ENCODE results near the gene PANK4. TPM values are rescaled to one million over a fixed set of nuclear protein-coding genes. Genes with fewer than 3 reads are reported as not detected.

Gene PANK4
- total and polyA plus RNA-seq, 12 donors = 13.8 to 50.2 (median 28.4) TPM

DNA sequence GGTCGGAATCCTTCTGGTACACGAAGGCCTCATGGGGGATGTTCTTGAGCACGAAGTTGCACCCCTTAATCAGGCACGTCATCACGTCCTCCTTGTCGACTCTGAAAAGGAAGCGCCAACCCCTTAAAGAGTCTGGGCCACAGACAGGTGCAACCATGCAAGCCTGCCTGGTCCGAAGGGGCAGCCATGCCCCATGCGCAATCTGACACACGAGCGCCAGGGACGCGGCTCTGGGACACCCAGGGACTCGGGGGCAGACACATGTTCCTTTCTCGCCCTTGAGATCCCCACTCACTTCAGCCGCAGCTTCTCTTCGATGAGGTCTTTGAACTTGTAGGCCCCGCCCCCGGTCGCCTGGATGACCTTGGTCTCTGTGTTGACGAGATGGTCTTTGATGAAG, 5.6 kb downstream of the PANK4 start:
- Histone ChIP-seq H3K27ac (no peak overlapping the region), H3K36me3 (replicated peaks in 1 of 2) (peaks cover 0 to 58% of the 10 kb centered on the region in 2 donors), H3K9me3 (replicated peaks in 1 of 3) (no peaks in the 10 kb centered on the region), H3K27me3 (no peaks in the 10 kb centered on the region), H3K4me1 (replicated peaks in 1 of 2) (peaks cover 16 to 26% of the 10 kb centered on the region in 2 donors), H3K4me3 (no peak overlapping the region)
- WGBS, 4 donors = 71 to 82% (median 74%) methylated on average over 10 to 21 of the region's 21 CpGs
- TF ChIP-seq, protein P1, sequence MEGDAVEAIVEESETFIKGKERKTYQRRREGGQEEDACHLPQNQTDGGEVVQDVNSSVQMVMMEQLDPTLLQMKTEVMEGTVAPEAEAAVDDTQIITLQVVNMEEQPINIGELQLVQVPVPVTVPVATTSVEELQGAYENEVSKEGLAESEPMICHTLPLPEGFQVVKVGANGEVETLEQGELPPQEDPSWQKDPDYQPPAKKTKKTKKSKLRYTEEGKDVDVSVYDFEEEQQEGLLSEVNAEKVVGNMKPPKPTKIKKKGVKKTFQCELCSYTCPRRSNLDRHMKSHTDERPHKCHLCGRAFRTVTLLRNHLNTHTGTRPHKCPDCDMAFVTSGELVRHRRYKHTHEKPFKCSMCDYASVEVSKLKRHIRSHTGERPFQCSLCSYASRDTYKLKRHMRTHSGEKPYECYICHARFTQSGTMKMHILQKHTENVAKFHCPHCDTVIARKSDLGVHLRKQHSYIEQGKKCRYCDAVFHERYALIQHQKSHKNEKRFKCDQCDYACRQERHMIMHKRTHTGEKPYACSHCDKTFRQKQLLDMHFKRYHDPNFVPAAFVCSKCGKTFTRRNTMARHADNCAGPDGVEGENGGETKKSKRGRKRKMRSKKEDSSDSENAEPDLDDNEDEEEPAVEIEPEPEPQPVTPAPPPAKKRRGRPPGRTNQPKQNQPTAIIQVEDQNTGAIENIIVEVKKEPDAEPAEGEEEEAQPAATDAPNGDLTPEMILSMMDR (IDR thresholded peaks at IDR 0.05) = no peak
- intact Hi-C loops (cut with DNase I) = no loop called here
- no peak for DNase-seq

DNA sequence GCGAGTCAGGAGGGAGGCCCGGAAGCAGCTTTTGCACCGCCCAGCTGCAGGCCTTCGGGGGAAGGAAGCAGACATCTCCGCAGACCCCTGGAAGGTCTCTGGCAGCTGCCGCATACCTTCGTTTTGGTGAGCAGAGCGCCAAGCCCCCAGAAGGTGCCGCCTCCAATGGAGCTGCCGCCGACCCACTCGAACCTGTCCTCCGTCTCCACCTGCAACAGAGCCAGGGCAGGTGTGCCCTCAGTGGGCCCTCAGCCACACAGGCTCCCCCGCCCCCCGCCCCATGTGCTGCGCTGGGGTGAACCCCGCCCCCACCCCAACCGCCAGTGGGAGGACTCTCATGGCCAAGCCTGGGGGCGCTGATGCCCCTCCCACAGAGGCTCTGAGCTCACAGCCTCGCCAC, 6.2 kb downstream of the PANK4 start:
- intact Hi-C loops (cut with DNase I) = no loop called here
- no peak overlapping the region for H3K4me3 ChIP-seq

DNA sequence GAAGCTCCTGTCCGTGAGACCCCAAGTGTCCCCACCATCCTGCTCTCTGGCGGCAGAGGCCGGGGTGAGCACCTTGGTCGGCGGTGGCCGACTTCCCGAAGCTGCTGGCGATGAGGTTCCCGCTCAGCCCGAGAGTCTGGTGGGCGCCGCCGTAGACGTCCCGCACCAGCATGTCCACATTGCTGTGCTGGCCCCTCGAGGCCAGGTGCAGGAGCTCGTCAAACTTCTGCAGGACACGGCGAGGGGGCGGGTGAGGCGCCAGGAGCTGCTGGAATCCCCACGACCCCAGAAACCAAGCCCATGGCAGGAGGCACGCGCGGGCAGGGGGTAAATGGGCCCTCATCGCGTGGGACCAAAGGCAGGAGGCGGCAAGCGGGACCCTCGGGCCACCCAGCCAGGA, 6.7 kb downstream of the PANK4 start:
- intact Hi-C loops (cut with DNase I) = no loop called here

More for the DNA sequence above, 6.2 kb downstream of the PANK4 start:
- Histone ChIP-seq H3K27me3 (no peaks in the 10 kb centered on the region), H3K36me3 (replicated peaks in 1 of 2) (peaks cover 0 to 64% of the 10 kb centered on the region in 2 donors), H3K4me1 (replicated peaks in 1 of 2) (peaks cover 10 to 21% of the 10 kb centered on the region in 2 donors), H3K9me3 (replicated peaks in 1 of 3) (no peaks in the 10 kb centered on the region), H3K27ac (no peak overlapping the region)
- TF ChIP-seq POLR2A (IDR thresholded peaks at IDR 0.05) = no peak
- TF ChIP-seq, protein P1 (IDR thresholded peaks at IDR 0.05) = no peak
- no peak for DNase-seq
- WGBS, 4 donors = 95 to 99% (median 96%) methylated on average over 8 to 20 of the region's 20 CpGs

DNA sequence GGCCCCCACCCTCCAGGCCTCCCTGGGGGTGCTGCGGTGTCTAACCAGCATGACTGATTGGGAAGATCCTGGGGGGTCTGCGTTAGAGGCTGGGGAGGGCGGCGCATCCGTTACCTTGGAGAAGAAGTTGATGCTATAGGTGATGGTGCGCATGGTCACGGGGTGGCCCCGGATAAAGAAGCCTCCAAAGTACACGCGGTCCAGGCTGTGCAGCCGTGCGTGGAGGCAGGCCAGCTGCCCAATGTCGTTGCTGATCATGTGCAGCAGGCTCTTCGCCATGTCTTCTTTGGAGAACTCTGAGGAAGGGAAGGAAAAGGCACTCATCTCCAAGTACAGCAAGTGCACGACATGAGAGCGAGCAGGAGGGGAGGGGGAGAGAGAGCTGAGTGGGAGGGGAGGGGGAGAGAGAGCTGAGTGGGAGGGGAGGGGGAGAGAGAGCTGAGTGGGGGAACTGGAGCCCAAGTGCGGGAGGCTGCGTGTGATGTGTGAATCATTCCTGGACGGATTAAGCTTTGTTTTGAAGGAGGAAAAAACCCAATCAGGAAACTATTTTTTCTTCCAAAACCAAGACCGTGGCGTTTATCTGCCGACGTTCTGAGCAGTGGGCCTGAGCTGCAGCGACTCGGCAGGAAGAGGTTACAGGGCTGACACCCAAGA, 7.2 kb downstream of the PANK4 start:
- Histone ChIP-seq H3K4me1 (replicated peaks in 1 of 2) (peaks cover 0 to 11% of the 10 kb centered on the region in 2 donors), H3K36me3 (replicated peaks in 1 of 2) (peaks cover 0 to 72% of the 10 kb centered on the region in 2 donors), H3K27ac (no peak overlapping the region), H3K9me3 (replicated peaks in 1 of 3) (no peaks in the 10 kb centered on the region), H3K27me3 (no peaks in the 10 kb centered on the region), H3K4me3 (no peak overlapping the region)
- WGBS, 4 donors = 85 to 91% (median 87%) methylated on average over 20 to 25 of the region's 25 CpGs
- TF ChIP-seq, protein P1 (IDR thresholded peaks at IDR 0.05) = no peak
- TF ChIP-seq POLR2A (IDR thresholded peaks at IDR 0.05) = no peak
- DNase-seq = no peak
- intact Hi-C loops (cut with DNase I) = no loop called here

More for the DNA sequence above, 6.7 kb downstream of the PANK4 start:
- no peak overlapping the region for H3K4me3 ChIP-seq
- H3K9me3 ChIP-seq (replicated peaks in 1 of 3) = no peaks in the 10 kb centered on the region
- TF ChIP-seq, protein P1 (IDR thresholded peaks at IDR 0.05) = no peak
- no peak for TF ChIP-seq POLR2A (IDR thresholded peaks at IDR 0.05)
- no peak for DNase-seq
- H3K27me3 ChIP-seq = no peaks in the 10 kb centered on the region
- WGBS, 4 donors = 93 to 95% (median 94%) methylated on average over 12 to 30 of the region's 30 CpGs
- H3K4me1 ChIP-seq (replicated peaks in 1 of 2) = peaks cover 5 to 17% of the 10 kb centered on the region in 2 donors
- H3K36me3 ChIP-seq (replicated peaks in 1 of 2) = peaks cover 0 to 69% of the 10 kb centered on the region in 2 donors
- no peak overlapping the region for H3K27ac ChIP-seq
